ENCODE results near the gene CLSTN1.

CLSTN1 gene

DNA sequence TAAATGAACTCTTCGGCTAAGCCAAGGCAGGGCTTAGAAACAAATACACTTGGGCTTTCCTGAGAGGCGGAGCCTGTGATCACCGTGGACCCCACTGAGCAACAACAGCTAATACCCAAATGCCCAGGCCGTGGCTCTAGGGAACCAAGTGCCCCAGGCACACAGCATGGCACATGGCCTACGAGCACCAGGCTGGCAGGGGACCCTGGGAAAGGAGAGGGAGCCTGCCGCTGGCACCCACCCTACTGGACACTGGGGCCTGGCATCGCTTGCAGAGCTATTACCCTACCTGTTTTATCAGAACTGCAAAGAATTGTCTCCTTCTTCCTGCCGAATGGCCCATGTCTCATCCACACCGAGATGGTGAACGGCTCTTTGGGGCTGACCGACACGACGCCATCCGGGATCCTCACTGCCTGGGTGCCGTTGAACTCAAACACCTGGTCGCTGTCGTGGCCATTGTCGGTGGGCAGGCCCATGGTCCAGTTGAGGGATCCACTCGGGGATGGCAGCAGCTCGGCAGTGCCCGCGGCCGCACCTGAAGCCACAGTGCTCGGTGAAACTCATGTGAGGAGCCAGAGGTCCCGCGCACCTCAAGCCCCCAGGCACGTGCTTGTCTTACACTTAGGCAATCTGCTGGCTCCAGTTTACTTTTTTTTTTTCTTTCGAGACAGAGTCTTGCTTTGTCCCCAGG lies 79.5 kb downstream of the CLSTN1 start:
- FAIRE-seq (no peak), DNase-seq (ENCODE audit: extremely low spot score, insufficient read length, low read depth) (no peak)

DNA sequence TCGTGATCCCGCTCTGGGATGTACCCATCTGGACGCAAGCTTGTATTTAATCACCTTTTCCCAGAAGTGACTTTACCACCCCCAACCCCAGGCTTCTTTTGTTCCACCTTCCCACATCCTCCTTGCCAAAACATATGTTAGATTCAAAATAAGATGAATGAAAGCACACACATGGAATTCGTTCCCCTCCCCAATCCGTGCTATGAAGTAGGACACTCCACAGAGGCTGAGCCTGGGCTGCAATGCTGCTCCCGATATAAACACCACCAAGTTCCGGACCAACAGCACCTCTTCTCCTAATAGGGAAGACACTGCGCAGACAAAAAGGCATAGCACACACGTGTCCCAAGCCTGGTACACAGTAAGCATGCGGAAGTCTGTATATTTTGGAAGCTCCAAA lies 86.1 kb downstream of the CLSTN1 start:
- FAIRE-seq: no peak
- no peak for DNase-seq (ENCODE audit: extremely low spot score, insufficient read length, low read depth)

DNA sequence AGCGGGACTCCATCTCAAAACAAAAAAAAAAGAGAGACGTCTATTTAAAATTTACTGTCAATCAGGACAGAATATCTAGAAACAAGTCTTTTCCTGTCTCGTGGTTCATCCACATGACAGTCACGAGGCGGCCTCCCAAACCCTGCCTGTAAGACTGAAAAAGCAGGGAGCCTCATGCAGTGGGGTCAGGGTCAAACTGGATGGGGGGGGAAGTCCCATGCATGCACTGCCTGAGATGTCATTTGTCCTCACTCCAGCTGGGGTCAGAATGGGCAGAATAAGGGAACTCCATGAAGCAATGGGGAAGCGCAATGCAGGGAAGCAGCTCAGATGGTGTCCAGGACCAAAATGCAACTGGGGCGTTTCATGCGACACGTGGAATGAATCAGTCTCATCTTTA lies 86.7 kb downstream of the CLSTN1 start:
- DNase-seq (ENCODE audit: extremely low spot score, insufficient read length, low read depth) (no peak), FAIRE-seq (no peak)

DNA sequence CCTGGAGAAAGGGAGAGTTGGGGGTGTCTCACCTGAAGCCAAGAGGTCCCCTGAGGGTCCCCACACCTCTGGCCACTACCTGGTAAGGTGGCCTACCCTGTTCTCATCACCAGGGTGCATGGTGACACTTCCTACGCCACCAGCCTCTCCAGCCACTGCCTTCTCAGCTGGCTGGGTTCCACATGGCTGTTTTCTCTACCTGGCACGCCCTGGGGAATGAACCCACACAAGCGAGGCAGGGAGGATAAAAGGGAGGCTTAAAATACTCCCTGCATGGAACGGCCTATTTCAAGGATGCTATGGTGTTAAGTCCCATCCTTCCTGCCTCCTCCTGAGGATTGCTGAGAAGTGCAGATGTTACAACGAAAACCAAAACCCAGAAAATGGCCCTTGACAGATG lies 87.5 kb downstream of the CLSTN1 start:
- peak; percentile 18 for FAIRE-seq

DNA sequence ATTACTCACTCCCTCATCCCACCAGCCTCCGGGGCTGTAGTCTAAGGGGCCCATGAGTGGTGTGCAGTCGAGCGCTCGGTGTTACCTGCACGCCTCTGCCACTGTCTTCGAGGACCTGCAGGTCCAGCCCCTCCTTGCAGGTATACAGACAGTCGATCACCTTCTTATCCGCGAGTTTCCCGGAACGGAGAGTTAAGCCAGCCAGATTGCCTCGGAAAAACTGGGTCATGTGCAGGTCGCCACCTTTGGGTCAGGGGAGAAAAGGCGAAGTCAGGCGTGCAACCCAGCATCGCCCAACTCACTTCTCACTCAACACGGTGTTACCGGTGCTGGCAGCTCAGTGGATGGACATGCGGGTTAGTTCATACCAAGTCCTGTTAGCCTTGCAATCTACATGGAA lies 88.0 kb downstream of the CLSTN1 start:
- DNase-seq (ENCODE audit: extremely low spot score, insufficient read length, low read depth) (no peak), FAIRE-seq (no peak)

More for the DNA sequence above, 87.5 kb downstream of the CLSTN1 start:
- no peak for DNase-seq (ENCODE audit: extremely low spot score, insufficient read length, low read depth)

DNA sequence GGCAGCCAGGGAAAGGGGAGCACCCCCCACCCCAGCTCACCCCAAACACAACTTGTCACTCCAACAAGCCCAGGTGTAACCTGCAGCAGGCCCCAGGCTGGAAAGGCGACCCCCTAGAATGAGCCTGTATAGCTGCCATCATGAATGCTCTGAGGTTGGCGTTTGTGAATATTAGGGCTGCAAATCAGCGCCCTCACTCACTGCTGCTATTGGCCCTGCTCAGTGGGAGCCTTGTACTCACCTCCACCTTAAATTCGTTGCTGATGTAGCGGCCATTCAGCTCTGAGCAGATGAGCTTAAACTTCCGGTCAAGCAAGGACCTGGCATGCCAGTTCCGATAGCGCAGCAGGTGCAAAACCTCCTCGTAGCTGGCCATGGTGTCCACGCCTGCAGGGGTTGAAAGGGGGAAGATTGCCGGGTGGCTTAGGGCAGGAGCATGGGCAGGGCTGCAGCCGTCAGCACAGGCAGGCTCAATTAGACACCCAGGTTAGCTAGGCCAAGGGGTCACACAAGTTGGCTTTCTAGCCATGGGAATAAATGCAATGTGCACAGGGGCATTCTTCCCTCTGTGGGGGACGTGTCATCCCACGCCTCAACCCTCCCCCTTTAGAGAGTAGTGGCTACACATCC lies 90.5 kb downstream of the CLSTN1 start:
- DNase-seq (ENCODE audit: extremely low spot score, insufficient read length, low read depth): no peak
- FAIRE-seq: no peak

DNA sequence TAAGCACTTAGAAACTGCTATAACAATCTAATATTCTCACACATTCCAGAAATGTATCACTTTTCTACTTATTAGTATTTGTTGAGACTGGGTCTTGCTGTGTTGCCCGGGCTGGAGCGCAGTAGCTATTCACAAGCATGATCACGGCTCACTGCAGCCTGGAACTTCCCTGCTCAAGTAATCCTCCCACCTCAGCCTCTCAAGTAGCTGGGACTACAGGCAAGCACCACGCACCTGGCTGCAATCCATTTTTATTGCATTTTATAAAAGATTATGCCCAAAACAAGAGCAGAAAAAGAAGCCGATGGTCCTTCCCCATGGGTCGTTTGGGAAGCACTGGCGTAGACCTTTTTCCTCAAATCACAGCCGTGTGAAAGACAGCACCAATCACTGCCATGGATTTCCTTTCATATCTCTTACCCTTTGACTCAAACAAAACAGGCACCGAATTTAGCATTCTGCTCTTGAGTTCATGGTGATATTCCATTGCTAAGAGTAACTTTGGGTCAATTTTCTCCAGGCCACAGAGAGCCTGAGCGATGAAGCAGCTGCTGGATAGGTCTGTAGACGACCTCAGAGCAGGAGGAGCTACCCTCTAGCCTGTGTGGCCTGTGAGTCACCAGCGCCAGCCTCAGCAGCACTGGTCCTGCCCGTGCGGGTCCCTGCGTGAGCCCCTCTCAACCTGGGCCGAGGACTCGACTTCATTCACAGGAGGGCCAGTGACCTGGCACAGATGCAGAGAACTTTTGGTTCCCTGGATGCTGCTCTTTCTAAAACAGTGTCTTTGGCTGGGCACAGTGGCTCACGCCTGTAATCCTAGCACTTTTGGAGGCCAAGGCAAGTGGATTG lies 91.4 kb downstream of the CLSTN1 start:
- FAIRE-seq (peak; percentile 12), DNase-seq (ENCODE audit: extremely low spot score, insufficient read length, low read depth) (no peak)

DNA sequence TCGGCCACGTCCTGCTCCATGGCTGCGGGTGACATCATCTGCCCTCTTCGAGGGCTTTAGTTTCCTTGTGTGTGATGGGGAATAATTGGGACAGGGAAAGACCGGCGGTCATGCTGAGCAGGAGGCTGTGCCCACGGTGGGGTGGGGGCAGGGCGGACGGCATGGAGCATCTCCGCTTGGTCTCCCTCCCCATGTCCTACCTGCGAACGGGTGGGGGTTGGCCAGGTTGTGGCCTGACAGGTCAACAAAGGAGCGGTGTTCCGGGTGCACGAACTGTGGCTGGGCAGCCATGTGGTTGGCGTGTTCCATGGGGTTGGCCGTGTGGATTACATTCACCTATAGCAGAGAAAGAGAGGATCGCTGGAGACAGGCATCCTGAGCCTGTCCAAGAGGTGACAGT lies 92.2 kb downstream of the CLSTN1 start:
- DNase-seq (ENCODE audit: extremely low spot score, insufficient read length, low read depth): no peak
- no peak for FAIRE-seq

DNA sequence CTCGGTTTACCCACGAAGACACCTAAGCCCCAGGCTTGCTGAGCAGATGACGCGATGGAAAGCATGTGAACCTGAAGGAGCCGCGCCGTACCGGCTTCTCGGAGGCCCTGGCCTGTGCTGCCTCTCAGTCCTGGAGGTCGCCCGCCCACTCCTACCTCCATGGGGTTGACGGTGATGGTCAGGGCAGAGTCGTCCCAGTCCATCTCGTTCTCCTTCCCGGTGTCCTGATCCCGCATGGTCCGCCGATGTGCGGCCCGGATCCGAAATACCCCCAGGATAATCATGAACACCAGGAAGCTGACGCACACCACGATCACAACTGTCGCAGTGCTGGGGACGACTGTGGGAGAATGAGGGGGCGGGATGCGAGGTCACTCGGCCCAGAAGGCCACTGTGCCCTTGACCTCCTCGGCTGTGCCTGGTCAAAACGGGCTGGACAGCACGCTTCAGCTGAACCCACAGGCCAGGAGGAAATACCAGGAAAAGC lies 92.7 kb downstream of the CLSTN1 start:
- DNase-seq (ENCODE audit: extremely low spot score, insufficient read length, low read depth): no peak
- FAIRE-seq: no peak

DNA sequence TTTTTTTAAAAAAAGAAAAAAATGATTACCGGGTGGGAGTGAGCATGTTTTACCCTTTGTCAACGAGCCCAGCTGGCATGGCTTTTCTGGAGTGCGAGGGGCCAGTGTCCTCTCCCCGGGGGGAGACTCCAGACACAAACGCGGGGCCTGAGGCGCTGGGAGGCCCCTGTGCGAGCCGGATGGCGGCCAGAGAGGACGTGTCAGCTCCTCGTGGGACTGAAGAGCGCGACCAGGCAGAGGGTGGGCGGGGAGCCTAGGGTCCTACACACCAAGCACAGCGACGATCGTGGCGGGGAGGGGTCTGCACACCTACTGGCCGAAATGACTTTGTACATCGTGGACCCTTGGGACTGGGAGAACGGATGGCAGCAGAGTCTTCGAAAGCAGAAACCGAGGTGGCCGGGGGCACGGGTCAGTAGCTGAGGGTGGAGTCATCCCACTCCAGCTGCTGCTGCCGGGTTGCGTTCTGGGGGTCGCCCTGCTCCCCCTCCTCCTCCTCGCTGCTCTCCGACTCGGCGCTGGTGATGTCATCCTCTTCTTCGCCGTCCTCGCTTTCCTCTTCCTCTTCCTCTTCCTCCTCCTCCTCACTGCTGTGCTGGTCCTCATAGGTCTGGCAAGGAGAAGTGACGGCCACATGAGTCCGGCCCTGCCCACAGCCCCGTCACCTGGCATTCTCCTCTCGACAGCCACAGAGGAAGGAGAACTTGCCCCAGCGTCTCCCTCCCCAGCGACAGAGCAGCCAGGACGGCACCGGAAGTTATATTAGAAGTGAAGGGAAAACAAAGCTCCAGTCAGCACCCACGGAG lies 93.5 kb downstream of the CLSTN1 start:
- DNase-seq (ENCODE audit: extremely low spot score, insufficient read length, low read depth) (no peak), FAIRE-seq (no peak)

DNA sequence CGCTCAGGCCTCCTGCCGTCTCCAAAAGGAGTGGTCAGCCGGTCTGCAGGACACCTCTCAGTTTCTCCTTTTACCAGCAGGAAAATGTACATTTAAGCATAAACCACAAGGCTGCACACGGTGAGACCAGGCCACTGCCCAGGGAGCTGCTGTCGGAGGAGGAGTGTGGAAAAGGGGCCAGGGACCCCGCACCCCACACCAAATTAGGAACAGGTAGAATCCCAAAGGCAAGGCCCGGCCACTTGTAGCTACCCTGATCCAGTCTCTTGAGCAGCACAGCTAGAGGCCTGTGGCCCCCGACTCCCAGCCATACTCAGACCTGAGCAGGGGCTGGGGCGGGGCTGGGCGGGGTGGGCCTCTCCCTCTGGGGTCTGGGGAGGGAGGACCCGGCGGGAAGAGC lies 94.2 kb downstream of the CLSTN1 start:
- DNase-seq (ENCODE audit: extremely low spot score, insufficient read length, low read depth) (no peak), FAIRE-seq (no peak)

DNA sequence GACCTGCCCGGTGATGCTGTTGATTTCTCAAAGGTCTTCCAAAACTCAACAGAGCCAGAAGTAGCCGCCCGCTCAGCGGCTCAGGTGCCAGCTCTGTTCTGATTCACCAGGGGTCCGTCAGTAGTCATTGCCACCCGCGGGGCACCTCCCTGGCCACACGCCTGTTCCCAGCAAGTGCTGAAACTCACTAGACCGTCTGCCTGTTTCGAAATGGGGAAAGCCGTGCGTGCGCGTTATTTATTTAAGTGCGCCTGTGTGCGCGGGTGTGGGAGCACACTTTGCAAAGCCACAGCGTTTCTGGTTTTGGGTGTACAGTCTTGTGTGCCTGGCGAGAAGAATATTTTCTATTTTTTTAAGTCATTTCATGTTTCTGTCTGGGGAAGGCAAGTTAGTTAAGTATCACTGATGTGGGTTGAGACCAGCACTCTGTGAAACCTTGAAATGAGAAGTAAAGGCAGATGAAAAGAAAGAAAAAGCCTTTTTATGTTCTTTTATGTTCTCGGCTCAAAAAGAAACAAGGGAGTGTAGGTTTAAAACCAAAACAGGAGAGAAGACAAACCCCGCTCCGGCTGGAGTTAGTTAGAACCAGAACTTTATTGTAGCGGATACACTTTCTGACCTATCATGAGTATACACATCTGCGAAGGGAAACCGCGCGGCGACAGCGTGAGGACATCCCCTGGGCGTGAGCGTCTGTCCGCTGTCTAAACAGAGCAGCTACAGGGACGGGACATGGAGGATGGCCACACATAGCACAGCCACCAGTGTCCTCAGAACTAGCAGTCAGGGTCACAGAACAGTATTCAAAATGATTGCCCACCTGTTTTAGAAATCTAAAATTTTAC lies 95.1 kb downstream of the CLSTN1 start:
- DNase-seq (ENCODE audit: extremely low spot score, insufficient read length, low read depth): no peak
- FAIRE-seq: peak; percentile 42

DNA sequence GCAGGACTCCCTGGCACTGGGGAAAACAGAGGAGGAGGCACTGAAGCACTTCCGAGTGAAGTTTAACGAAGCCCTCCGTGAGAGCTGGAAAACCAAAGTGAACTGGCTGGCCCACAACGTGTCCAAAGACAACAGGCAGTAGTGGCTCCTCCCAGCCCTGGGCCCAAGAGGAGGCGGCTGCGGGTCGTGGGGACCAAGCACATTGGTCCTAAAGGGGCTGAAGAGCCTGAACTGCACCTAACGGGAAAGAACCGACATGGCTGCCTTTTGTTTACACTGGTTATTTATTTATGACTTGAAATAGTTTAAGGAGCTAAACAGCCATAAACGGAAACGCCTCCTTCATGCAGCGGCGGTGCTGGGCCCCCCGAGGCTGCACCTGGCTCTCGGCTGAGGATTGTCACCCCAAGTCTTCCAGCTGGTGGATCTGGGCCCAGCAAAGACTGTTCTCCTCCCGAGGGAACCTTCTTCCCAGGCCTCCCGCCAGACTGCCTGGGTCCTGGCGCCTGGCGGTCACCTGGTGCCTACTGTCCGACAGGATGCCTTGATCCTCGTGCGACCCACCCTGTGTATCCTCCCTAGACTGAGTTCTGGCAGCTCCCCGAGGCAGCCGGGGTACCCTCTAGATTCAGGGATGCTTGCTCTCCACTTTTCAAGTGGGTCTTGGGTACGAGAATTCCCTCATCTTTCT lies 96.7 kb downstream of the CLSTN1 start:
- FAIRE-seq (no peak), DNase-seq (ENCODE audit: extremely low spot score, insufficient read length, low read depth) (no peak)

DNA sequence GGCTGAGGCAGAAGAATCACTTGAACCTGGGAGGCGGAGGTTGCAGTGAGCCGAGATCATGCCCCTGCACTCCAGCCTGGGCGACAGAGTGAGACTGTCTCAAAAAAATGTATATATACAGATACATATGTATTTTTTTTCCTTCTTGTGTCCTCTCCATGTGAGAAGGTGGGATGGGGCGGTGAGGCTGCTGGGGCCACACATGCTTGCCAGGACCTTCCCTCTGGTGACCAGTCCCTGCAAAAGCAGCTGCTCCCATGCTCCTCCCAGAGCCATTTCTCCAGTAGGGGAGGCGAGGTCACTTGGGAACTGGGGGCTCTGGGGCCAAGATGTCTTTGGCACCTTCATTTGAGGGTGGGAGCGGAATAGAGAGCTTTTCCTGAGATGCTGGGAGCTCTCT lies 97.4 kb downstream of the CLSTN1 start:
- DNase-seq (ENCODE audit: extremely low spot score, insufficient read length, low read depth) (no peak), FAIRE-seq (no peak)

DNA sequence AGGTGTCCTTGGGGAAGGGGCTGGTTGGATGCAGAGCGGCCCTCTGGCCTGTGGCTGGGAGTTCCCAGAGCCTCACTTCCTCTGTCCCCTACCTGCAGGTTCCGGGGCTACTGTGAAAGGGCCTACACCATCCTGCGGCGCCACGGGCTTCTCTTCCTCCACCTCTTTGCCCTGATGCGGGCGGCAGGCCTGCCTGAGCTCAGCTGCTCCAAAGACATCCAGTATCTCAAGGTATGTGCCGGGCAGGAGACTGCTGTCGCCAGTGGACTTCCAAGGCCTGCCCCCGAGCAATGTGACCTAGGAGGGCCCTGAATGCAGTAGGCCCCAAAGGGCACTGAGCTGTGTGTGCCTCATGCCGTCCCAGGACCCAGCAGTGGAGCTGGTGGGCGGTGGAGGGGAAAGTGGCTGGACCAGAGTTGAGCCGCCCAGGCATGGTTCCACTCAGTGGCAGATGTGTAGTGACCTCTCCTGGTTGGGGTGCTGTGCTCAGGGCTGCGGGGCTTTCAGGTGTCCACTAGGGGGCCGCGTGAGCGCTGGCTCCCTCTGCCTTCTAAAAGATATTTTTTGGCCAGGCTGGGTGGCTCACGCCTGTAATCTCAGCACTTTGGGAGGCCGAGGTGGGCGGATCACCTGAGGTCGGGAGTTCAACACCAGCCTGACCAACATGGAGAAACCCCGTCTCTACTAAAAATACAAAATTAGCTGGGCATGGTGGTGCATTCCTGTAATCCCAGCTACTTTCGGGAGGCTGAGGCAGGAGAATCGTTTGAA lies 98.9 kb downstream of the CLSTN1 start:
- DNase-seq (ENCODE audit: extremely low spot score, insufficient read length, low read depth): peak; percentile 66
- FAIRE-seq: peak; percentile 73

DNA sequence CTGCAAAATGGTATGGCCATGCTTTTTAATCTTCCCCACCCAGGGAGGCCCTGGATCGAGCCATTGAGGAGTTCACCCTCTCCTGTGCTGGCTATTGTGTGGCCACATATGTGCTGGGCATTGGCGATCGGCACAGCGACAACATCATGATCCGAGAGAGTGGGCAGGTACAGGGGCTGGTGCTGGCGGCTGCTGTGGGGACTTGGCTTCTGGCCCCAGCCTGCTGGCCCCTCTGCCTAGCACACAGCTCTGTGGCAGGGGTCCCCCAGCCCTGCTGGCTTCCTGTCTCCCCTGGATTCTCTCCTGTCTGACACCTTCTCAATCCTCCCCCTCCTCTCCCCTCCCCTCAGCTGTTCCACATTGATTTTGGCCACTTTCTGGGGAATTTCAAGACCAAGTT lies 99.8 kb downstream of the CLSTN1 start:
- DNase-seq (ENCODE audit: extremely low spot score, insufficient read length, low read depth): no peak
- no peak for FAIRE-seq

DNA sequence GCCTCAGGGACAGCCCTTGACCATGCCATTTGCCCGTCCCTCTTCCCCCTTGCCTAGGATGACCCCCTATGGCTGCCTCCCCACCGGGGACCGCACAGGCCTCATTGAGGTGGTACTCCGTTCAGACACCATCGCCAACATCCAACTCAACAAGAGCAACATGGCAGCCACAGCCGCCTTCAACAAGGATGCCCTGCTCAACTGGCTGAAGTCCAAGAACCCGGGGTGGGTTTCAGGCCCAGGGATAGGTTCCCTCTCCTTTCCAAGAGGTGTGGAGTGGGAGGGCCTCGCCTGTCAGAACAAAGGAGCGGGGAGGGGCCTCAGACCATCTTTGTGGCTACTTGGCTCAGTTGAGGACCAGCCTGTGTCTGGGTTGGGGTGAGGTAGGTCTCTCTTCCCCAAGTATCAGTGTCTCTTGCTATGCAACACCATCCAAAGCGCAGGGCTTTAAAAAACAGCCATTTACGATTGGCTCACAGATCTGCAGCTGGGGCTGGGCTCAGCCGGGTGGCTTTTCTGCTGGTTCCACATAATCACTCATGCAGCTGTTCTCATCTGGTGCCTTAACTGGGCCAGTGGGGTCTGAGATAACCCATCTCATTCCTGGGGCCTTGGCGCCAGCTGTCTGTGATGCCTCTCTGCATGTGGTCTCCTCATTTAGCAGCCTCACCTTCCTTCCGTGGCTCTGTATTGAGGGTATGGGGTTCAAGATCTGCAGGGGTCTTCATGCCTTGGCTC lies 100.5 kb downstream of the CLSTN1 start:
- FAIRE-seq (no peak), DNase-seq (ENCODE audit: extremely low spot score, insufficient read length, low read depth) (no peak)

All from GM18507 (cell line).